ENCODE measurements around the gene NRG2.

NRG2 gene

GRCh38 chr5:139926797-139927503, 116.1 kb downstream of the NRG2 start:
- no peak for DNase-seq

- no peak for DNase-seq
Measured at GRCh38 chr5:139925650-139926640, 117.2 kb downstream of the NRG2 start.

GRCh38 chr5:139925216-139925562, 117.9 kb downstream of the NRG2 start:
- DNase-seq, result no peak

GRCh38 chr5:139924294-139925215, 118.5 kb downstream of the NRG2 start:
- no peak for DNase-seq

GRCh38 chr5:139919308-139919707, 123.8 kb downstream of the NRG2 start:
- DNase-seq, result no peak

- DNase-seq, result no peak
Measured at GRCh38 chr5:139915834-139916233, 127.3 kb downstream of the NRG2 start.

GRCh38 chr5:139915266-139915665, 127.8 kb downstream of the NRG2 start:
- DNase-seq, result no peak

GRCh38 chr5:139914218-139914807, 128.8 kb downstream of the NRG2 start:
- DNase-seq, result no peak

- no peak for DNase-seq
Measured at GRCh38 chr5:139912804-139913203, 130.3 kb downstream of the NRG2 start.

- DNase-seq, result no peak
Measured at GRCh38 chr5:139912158-139912557, 130.9 kb downstream of the NRG2 start.

GRCh38 chr5:139911425-139912120, 131.5 kb downstream of the NRG2 start:
- no peak for DNase-seq

- no peak for DNase-seq
Measured at GRCh38 chr5:139910901-139911300, 132.2 kb downstream of the NRG2 start.

GRCh38 chr5:139910036-139910435, 133.1 kb downstream of the NRG2 start:
- DNase-seq, result no peak

GRCh38 chr5:139908749-139909148, 134.3 kb downstream of the NRG2 start:
- no peak for DNase-seq

- DNase-seq, result no peak
Measured at GRCh38 chr5:139906661-139907060, 136.4 kb downstream of the NRG2 start.

GRCh38 chr5:139904816-139905661, 138.1 kb downstream of the NRG2 start:
- no peak for DNase-seq

GRCh38 chr5:139904566-139904815, 138.6 kb downstream of the NRG2 start:
- DNase-seq, result no peak

GRCh38 chr5:139903795-139904565, 139.1 kb downstream of the NRG2 start:
- no peak for DNase-seq

GRCh38 chr5:139903450-139903794, 139.7 kb downstream of the NRG2 start:
- DNase-seq, result no peak

- DNase-seq, result no peak
Measured at GRCh38 chr5:139901986-139902385, 141.1 kb downstream of the NRG2 start.

GRCh38 chr5:139901251-139901575, 141.9 kb downstream of the NRG2 start:
- DNase-seq, result no peak
